H4 (cell line): ENCODE measurements around the gene GPR171. TPM values are rescaled to one million over a fixed set of nuclear protein-coding genes. Genes with fewer than 3 reads are reported as not detected.

Experiments used
- DNase-seq: peaks from one replicate; pipeline ENCODE4 v3.0.0-alpha.2; 2015; ENCODE audit warnings: low spot score
- total RNA-seq: library from RNA; depleted of rRNA; stranded (reverse); fragments of >200 nt; shearing (Covaris generic); gene quantifications from 2 replicates; pipeline ENCODE4 v1.2.3, GENCODE V29; 2014; rRNA removed

Gene GPR171
- total RNA-seq, 1 experiment from 2014 or later = not detected

- DNase-seq = no peak
Observed at GRCh38 chr3:151178208-151178845, 24.7 kb downstream of the GPR171 start.

- DNase-seq = no peak
Observed at GRCh38 chr3:151175952-151176351, 27.1 kb downstream of the GPR171 start.

- no peak for DNase-seq
Observed at GRCh38 chr3:151174351-151174750, 28.7 kb downstream of the GPR171 start.

- DNase-seq = no peak
Observed at GRCh38 chr3:151171145-151171757, 31.8 kb downstream of the GPR171 start.

GRCh38 chr3:151169948-151170679 lies 32.9 kb downstream of the GPR171 start:
- DNase-seq = peak; percentile 61

DNA sequence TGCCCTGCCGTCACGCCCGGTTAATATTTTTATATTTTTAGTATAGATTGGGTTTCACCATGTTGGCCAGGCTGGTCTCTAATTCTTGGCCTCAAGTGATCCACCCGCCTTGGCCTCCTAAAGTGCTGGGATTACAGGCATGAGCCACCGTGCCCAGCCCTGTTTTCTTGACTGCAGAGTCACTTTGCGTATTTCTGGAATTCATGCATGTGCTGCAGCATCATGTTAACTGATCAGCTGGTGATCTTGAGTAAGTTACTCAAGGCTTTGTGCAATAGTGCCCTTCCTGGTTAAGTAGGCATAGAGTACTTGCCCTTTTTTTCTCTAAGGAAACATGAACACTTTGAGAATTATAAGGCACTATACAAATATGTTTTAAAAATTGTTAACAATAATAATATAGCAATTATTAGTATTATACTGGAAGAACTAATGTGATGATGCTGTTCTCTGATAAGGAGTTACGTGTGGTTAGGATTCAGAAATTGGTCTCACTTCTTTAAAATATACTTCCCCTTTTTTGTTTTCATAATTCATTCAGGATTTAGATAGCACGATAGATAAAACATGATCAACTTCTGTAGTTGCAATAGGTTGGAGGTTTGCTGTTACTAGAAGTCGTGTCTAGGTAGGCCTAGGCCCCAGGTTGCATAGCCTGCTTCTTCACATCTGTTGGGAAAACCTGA lies 33.6 kb downstream of the GPR171 start:
- no peak for DNase-seq

DNA sequence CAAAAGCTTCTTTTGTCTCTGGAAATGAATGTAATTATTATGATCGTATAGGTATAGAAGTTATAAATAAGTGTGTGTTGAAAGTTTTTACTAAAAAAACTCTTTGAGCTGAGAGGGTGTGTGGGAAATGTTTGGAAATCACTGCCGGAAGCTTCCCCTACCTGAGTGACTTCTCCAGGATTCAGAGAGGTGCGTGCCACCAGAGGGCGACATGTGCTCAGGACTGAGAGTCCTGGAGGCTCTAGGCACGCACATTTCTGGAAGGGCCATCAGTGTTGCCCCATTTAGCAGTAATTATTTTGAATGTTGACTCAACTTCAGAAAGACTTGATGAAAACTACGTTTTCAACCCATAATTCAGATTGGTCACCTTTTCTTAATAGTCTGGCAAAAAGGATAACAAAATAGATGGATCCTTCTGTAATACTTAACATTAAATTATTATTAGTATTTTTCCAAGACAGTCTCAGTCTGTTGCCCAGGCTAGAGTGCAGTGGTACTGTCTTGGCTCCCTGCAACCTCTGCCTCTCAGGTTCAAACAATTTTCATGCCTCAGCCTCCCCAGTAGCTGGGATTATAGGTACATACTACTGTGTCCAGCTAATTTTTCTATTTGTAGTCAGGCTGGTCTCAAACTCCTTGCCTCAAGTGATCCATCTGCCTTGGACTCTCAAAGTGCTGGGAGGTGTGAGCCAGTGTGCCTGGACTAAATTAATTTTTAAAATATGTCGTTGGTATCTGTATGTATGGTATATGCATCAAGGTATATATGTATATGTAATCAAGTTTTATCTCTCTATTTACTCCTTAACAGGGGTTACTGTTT lies 34.5 kb downstream of the GPR171 start:
- DNase-seq = peak; percentile 76

DNA sequence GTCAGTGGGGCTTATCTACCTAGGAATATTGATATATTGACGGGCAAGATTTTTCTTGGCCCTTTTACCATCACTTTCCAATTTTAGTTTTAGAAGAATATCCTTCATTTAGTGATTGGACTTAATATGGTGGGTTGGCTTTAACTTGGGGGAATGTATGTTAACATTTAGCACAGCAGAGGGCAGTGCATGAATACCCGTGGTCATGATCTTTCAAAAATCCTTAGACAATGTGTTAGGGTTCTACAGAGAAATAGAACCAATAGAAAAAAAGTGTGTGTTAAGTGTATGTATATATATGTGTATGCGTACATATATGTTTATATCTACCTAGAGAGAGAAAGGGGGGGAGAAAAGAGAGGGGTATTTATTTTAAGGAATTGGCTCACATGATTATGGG lies 36.9 kb downstream of the GPR171 start:
- DNase-seq = no peak

- DNase-seq = no peak
Observed at GRCh38 chr3:151165226-151165625, 37.8 kb downstream of the GPR171 start.

GRCh38 chr3:151159806-151160205 lies 43.2 kb downstream of the GPR171 start:
- no peak for DNase-seq

DNA sequence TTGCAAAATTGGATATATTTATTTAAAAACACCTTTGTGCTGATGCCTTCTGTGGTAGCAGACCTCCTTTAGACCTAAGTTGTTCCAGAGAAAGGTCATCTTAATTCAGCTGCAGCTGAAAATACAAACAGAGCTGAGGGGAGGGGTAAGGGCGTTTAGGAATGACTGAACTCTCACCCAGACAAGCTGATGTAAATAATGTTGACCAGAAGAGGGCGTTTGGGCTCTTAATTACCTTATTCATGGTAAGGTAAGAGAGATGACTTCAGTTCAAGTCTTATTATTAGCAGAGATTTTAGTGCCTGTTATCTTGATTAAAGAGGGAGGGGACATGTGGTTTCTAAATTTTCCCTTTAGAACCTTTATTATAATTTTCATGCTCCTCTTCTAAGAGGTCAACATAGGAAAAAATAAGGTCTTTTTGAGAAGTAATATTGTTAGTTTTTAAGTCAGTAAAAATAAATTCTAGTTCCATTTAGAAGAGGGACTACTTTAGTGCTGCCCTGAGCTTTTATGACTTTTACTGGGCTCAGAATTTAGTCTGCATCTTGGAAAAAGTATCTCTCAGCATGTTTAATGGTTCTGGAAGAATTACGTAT lies 46.3 kb downstream of the GPR171 start:
- DNase-seq = peak; percentile 76

DNA sequence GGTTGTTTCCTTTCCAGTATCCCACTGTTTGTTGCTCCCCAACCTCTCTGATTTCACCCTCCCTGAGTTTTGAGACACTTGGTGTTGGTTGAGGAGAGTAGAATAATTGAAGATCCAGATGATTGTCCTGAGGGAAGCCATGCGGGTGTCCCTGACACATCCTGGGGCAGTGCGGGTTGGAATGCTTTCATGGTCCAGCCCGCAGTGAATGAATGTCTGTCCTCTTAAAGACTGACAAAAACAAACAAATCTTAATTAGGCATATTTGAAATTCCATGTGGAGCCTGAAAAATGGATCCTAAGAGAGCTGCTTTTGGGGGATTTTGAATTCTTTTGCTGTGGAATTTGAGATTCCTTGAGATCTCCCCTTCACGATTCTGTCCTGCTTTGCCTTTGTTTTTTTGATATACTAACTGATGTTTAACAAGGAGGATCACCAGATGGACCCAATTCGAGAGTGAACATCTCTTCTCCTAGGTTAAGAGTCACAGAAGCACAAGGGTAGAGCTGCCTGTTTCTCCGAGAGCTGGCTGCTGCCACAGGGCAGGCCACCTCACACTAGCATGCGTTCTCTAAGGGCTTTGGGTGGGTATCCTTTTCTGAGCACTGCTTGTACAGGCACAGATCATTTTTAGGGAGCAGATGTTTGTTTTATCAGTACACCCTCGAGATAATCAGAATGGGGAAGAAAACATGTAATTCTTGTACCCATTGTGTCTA lies 47.4 kb downstream of the GPR171 start:
- no peak for DNase-seq

- no peak for DNase-seq
Observed at GRCh38 chr3:151154566-151154965, 48.5 kb downstream of the GPR171 start.

DNA sequence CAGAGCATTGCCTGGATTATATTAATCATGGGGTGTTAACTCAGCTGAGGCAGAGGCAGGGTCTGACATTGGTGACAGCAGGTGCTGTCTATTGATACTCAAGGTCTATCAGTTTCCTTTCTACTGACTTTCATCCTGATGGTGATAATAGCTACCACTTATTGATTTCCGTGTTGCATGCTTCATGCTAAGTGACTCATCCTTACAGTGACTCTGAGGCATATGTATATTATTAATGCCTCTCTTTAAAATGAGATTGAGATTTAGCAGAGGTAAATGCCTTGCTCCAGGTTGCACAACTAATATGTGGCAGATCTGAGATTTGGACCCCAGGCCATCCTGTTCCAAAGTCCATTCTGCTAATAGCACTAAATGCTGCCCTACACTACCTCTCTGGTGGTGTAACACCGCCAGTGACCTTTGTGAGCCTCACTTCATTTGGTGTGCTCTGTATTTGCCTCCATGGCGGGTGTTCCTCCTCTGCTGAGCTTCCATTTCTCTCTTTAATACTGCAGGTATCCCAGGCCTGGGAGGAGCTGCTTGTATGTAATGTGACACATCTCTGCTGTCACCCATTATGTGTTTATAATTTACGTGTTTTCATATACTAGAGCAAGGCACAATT lies 50.4 kb downstream of the GPR171 start:
- no peak for DNase-seq

Other genes with a start within 250 kb of the GPR171 start
- gene CLRN1, start 230.5 kb downstream of the GPR171 start, total RNA-seq = not detected in 2 replicates
- 1.1 and 1.4 TPM in 2 replicates for gene MED12L, start 117.6 kb downstream of the GPR171 start, total RNA-seq
- not detected in 2 replicates for gene P2RY14, start 75.3 kb upstream of the GPR171 start, total RNA-seq
- gene GPR87, start 113.6 kb upstream of the GPR171 start, total RNA-seq = 0.23 TPM in 1 of 2 replicates, not detected in the other
- gene P2RY13, start 126.3 kb upstream of the GPR171 start, total RNA-seq = not detected in 2 replicates
- not detected in 2 replicates for gene P2RY12, start 181.5 kb upstream of the GPR171 start, total RNA-seq